ENCODE data around the gene VPS51. TPM values are rescaled to one million over a fixed set of nuclear protein-coding genes. Genes with fewer than 3 reads are reported as not detected.

VPS51 gene
- total and polyA plus RNA-seq, 9 of the 15 experiments (the other 6 are each of a cell fraction or from before 2014, with no cell fraction given), result 1.8 to 143 (median 46.8) TPM

GRCh38 chr11:65111744-65112545, 15.9 kb downstream of the VPS51 start, which contains the start of gene TM7SF2 (continued):
- TF ChIP-seq ZBTB40 (IDR thresholded peaks at IDR 0.05), result no peak
- no peak for TF ChIP-seq ZBTB40 (CRISPR knock-in tag; IDR thresholded peaks at IDR 0.05)
- no peak for TF ChIP-seq RNF2 (IDR thresholded peaks at IDR 0.05)
- no peak for TF ChIP-seq GTF2A2 (tag; IDR thresholded peaks at IDR 0.05)
- TF ChIP-seq MTF1 (CRISPR knock-in tag; IDR thresholded peaks at IDR 0.05; ENCODE audit: borderline replicate concordance), result no peak
- peak; percentile 87 for TF ChIP-seq PRDM10 (IDR thresholded peaks at IDR 0.05; ENCODE audit: partially characterized antibody)
- no peak for TF ChIP-seq CTCFL (IDR thresholded peaks at IDR 0.05; ENCODE audit: borderline replicate concordance, insufficient read depth, low read depth, low read length, poor library complexity, severe bottlenecking)
- TF ChIP-seq EGR1 (conservative IDR thresholded peaks at IDR 0.05), result peak; percentile 67
- TF ChIP-seq FOXP4 (CRISPR knock-in tag; IDR thresholded peaks at IDR 0.05; ENCODE audit: borderline replicate concordance), result no peak

Data from K562 (cell line).